Measurements from ENCODE around the gene THSD1. TPM values are rescaled to one million over a fixed set of nuclear protein-coding genes. Genes with fewer than 3 reads are reported as not detected.
"Not testable (repeated sequence)": the region's sequence is repeated elsewhere in the genome, so short reads cannot be mapped to it uniquely, and the experiment has no call there.

Gene THSD1
- total RNA-seq, 1 donor, result 9.9 TPM

DNA sequence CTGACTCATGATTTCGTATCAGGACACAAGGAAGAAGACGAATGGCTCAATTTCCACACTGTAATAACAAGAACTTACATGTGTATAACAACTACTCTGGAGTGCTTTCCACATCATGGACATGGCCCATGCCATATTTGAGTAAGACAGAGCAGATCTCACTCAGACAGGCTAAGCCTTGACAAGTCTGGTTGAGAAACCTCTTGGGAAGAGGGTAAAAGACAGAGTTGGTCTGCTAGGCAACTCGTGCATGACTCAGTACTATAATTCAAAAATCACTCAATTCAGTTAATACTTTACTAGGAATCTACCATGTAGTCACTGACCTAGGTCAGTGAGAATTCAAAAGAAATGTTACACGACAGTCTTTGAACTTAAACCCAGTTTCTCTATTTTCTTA lies 5.7 kb upstream of the THSD1 start:
- H3K4me3 ChIP-seq (ENCODE audit: low read depth, low read length), result no peak overlapping the region
- no peak for DNase-seq (ENCODE audit: low read depth)
- no peak for TF ChIP-seq CTCF (IDR thresholded peaks at IDR 0.05; ENCODE audit: insufficient read depth, low read depth, low read length)

GRCh38 chr13:52408071-52408658 lies 2.2 kb upstream of the THSD1 start:
- DNase-seq (ENCODE audit: low read depth); H3K4me3 ChIP-seq (ENCODE audit: low read depth, low read length): not testable (repeated sequence)

DNA sequence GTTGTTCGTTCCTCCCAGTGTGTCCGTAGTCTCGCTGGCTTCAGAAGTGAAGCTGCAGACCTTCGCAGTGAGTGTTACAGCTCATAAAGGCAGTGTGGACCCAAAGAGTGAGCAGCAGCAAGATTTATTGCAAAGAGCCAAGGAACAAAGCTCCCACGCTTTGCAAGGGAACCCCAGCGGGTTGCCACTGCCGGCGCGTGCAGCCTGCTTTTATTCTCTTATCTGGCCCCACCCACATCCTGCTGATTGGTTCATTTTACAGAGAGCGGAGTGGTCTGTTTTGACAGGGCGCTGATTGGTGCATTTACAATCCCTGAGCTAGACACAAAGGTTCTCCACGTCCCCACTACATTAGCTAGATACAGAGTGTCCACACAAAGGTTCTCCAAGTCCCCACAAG lies 1.5 kb upstream of the THSD1 start:
- not testable (repeated sequence) for DNase-seq (ENCODE audit: low read depth); H3K4me3 ChIP-seq (ENCODE audit: low read depth, low read length)

DNA sequence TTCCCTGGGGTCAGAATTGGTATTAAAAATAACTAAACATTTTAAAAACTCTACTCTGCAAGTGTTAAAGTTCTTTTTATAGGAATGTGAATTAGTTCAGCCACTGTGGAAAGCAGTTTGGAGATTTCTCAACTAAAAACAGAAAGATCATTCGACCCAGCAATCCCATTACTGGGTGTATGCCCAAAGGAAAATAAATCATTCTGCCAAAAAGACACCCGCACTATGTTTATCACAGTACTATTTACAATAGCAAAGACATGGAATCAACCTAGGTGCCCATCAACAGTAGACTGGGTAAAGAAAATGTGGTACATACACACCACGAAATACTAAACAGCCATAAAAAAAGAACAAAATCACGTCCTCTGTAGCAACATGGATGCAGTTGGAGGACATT lies 657 bp upstream of the THSD1 start:
- no peak for DNase-seq (ENCODE audit: low read depth)
- no peak overlapping the region for H3K4me3 ChIP-seq (ENCODE audit: low read depth, low read length)
- TF ChIP-seq CTCF (IDR thresholded peaks at IDR 0.05; ENCODE audit: insufficient read depth, low read depth, low read length), result no peak

GRCh38 chr13:52405369-52405766 lies 604 bp downstream of the THSD1 start:
- peak; percentile 5 for DNase-seq (ENCODE audit: low read depth)
- no peak for TF ChIP-seq CTCF (IDR thresholded peaks at IDR 0.05; ENCODE audit: insufficient read depth, low read depth, low read length)
- peak overlapping the region; percentile 65 for H3K4me3 ChIP-seq (ENCODE audit: low read depth, low read length)

DNA sequence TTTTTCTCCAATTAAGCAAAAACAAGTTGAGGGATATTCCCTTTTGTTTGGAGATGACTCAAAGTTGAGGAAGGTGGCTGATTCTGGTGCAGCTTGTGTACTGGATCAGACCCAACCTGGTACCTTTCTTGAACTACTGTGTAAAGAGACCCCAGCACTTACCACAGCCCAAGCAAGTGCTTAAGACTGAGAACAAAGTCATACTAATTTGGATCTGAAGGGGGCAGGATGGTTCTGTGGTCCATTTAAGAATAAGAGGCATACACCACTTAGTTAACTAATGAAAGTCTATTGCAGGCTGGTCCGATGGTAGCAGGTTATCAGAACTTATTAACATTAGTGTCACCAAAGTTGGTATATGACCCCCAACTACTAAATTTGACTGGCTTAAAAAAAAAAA lies 6.3 kb downstream of the THSD1 start:
- no peak overlapping the region for H3K4me3 ChIP-seq (ENCODE audit: low read depth, low read length)
- DNase-seq (ENCODE audit: low read depth), result peak; percentile 31
- peak; percentile 27 for TF ChIP-seq CTCF (IDR thresholded peaks at IDR 0.05; ENCODE audit: insufficient read depth, low read depth, low read length)

GRCh38 chr13:52399046-52399445 lies 6.9 kb downstream of the THSD1 start:
- TF ChIP-seq CTCF (IDR thresholded peaks at IDR 0.05; ENCODE audit: insufficient read depth, low read depth, low read length), result no peak
- H3K4me3 ChIP-seq (ENCODE audit: low read depth, low read length), result no peak overlapping the region
- no peak for DNase-seq (ENCODE audit: low read depth)

DNA sequence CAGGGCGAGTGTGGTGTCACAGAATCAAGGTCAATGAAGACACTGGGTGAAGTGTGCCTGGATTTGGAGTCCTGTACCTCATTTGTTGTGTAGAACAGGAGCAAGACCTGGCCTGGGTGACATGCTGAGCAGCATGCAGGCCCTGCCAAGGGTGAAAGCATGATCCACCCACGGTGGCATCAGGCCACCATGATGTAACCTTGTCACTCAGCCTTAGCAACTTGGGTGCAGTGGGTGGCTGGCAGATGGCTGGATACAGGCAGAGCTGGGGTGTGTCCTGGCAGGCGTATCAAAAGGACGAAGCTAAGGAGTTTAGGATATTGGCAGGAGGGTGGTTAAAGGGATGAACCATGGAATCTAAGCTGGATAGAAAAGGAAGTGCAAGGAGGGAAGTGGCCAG lies 10.3 kb downstream of the THSD1 start:
- no peak for DNase-seq (ENCODE audit: low read depth)
- H3K4me3 ChIP-seq (ENCODE audit: low read depth, low read length), result no peak overlapping the region
- no peak for TF ChIP-seq CTCF (IDR thresholded peaks at IDR 0.05; ENCODE audit: insufficient read depth, low read depth, low read length)

Measured in fibroblast of villous mesenchyme (primary cell).